ENCODE data around the gene CCDC88B. TPM values are rescaled to one million over a fixed set of nuclear protein-coding genes. Genes with fewer than 3 reads are reported as not detected.

Gene CCDC88B
- total and polyA plus RNA-seq, 10 of the 15 experiments (the other 5 are each of a cell fraction or from before 2014, with no cell fraction given) = 0.24 to 66.0 (median 19.2) TPM

- TF ChIP-seq, protein P1, sequence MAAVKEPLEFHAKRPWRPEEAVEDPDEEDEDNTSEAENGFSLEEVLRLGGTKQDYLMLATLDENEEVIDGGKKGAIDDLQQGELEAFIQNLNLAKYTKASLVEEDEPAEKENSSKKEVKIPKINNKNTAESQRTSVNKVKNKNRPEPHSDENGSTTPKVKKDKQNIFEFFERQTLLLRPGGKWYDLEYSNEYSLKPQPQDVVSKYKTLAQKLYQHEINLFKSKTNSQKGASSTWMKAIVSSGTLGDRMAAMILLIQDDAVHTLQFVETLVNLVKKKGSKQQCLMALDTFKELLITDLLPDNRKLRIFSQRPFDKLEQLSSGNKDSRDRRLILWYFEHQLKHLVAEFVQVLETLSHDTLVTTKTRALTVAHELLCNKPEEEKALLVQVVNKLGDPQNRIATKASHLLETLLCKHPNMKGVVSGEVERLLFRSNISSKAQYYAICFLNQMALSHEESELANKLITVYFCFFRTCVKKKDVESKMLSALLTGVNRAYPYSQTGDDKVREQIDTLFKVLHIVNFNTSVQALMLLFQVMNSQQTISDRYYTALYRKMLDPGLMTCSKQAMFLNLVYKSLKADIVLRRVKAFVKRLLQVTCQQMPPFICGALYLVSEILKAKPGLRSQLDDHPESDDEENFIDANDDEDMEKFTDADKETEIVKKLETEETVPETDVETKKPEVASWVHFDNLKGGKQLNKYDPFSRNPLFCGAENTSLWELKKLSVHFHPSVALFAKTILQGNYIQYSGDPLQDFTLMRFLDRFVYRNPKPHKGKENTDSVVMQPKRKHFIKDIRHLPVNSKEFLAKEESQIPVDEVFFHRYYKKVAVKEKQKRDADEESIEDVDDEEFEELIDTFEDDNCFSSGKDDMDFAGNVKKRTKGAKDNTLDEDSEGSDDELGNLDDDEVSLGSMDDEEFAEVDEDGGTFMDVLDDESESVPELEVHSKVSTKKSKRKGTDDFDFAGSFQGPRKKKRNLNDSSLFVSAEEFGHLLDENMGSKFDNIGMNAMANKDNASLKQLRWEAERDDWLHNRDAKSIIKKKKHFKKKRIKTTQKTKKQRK (IDR thresholded peaks at IDR 0.05; ENCODE audit: low read depth, low read length) = no peak
- TF ChIP-seq SP1 (IDR thresholded peaks at IDR 0.05; ENCODE audit: low read depth, low read length) (peak; percentile 62), ASH2L (IDR thresholded peaks at IDR 0.05; ENCODE audit: borderline replicate concordance, low read depth) (peak; percentile 35; the same call in 1 of the 2 replicates), SREBF2 (IDR thresholded peaks at IDR 0.05; ENCODE audit: low read length) (peak; percentile 70), NR2C1 (IDR thresholded peaks at IDR 0.05) (peak; percentile 59), SKIL (IDR thresholded peaks at IDR 0.05; ENCODE audit: low read depth, poor library complexity, severe bottlenecking) (peak; percentile 92), SUPT20H (IDR thresholded peaks at IDR 0.05; ENCODE audit: borderline replicate concordance, control insufficient read depth, low read depth, low read length) (no peak), SMAD5 (IDR thresholded peaks at IDR 0.05; ENCODE audit: low read depth) (peak; percentile 75), PAX8 (IDR thresholded peaks at IDR 0.05) (no peak), LARP7 (IDR thresholded peaks at IDR 0.05) (0 out of 2 replicates have a peak, but pooled peaks have one; percentile 14), STAT3 (IDR thresholded peaks at IDR 0.05; ENCODE audit: low read depth, low read length) (no peak), CHD2 (IDR thresholded peaks at IDR 0.05; ENCODE audit: borderline replicate concordance, low read depth, low read length) (peak; percentile 77; the same call in 1 of the 2 replicates)
- TF ChIP-seq, protein P2, sequence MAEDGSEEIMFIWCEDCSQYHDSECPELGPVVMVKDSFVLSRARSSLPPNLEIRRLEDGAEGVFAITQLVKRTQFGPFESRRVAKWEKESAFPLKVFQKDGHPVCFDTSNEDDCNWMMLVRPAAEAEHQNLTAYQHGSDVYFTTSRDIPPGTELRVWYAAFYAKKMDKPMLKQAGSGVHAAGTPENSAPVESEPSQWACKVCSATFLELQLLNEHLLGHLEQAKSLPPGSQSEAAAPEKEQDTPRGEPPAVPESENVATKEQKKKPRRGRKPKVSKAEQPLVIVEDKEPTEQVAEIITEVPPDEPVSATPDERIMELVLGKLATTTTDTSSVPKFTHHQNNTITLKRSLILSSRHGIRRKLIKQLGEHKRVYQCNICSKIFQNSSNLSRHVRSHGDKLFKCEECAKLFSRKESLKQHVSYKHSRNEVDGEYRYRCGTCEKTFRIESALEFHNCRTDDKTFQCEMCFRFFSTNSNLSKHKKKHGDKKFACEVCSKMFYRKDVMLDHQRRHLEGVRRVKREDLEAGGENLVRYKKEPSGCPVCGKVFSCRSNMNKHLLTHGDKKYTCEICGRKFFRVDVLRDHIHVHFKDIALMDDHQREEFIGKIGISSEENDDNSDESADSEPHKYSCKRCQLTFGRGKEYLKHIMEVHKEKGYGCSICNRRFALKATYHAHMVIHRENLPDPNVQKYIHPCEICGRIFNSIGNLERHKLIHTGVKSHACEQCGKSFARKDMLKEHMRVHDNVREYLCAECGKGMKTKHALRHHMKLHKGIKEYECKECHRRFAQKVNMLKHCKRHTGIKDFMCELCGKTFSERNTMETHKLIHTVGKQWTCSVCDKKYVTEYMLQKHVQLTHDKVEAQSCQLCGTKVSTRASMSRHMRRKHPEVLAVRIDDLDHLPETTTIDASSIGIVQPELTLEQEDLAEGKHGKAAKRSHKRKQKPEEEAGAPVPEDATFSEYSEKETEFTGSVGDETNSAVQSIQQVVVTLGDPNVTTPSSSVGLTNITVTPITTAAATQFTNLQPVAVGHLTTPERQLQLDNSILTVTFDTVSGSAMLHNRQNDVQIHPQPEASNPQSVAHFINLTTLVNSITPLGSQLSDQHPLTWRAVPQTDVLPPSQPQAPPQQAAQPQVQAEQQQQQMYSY (CRISPR knock-in tag; IDR thresholded peaks at IDR 0.05) = no peak
- TF ChIP-seq, protein P3, sequence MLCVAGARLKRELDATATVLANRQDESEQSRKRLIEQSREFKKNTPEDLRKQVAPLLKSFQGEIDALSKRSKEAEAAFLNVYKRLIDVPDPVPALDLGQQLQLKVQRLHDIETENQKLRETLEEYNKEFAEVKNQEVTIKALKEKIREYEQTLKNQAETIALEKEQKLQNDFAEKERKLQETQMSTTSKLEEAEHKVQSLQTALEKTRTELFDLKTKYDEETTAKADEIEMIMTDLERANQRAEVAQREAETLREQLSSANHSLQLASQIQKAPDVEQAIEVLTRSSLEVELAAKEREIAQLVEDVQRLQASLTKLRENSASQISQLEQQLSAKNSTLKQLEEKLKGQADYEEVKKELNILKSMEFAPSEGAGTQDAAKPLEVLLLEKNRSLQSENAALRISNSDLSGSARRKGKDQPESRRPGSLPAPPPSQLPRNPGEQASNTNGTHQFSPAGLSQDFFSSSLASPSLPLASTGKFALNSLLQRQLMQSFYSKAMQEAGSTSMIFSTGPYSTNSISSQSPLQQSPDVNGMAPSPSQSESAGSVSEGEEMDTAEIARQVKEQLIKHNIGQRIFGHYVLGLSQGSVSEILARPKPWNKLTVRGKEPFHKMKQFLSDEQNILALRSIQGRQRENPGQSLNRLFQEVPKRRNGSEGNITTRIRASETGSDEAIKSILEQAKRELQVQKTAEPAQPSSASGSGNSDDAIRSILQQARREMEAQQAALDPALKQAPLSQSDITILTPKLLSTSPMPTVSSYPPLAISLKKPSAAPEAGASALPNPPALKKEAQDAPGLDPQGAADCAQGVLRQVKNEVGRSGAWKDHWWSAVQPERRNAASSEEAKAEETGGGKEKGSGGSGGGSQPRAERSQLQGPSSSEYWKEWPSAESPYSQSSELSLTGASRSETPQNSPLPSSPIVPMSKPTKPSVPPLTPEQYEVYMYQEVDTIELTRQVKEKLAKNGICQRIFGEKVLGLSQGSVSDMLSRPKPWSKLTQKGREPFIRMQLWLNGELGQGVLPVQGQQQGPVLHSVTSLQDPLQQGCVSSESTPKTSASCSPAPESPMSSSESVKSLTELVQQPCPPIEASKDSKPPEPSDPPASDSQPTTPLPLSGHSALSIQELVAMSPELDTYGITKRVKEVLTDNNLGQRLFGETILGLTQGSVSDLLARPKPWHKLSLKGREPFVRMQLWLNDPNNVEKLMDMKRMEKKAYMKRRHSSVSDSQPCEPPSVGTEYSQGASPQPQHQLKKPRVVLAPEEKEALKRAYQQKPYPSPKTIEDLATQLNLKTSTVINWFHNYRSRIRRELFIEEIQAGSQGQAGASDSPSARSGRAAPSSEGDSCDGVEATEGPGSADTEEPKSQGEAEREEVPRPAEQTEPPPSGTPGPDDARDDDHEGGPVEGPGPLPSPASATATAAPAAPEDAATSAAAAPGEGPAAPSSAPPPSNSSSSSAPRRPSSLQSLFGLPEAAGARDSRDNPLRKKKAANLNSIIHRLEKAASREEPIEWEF (IDR thresholded peaks at IDR 0.05; ENCODE audit: insufficient replicate concordance, low read depth, low read length) = no peak
These were observed 22.6 kb upstream of the CCDC88B start, which contains the start of gene TRMT112 (continued) for GRCh38 chr11:64317325-64317960.
